HFFc6 (cell line): Measurements from ENCODE around the gene ACTR1A. TPM values are rescaled to one million over a fixed set of nuclear protein-coding genes. Genes with fewer than 3 reads are reported as not detected.
A peak's percentile ranks its signal among the peaks of the same experiment; 100 is the strongest.

Source experiments
- DNase-seq: peaks from one replicate; pipeline ENCODE4 v3.0.0-alpha.2; 2018
- H3K27ac Mint-ChIP-seq: 2 replicates; pipeline ENCODE4 v1.8.0; 2020; ENCODE audit warnings: mild to moderate bottlenecking, mixed read lengths
- H3K27me3 Mint-ChIP-seq: 2 replicates; pipeline ENCODE4 v1.8.0; 2021; ENCODE audit warnings: mild to moderate bottlenecking, moderate library complexity, mixed read lengths; ENCODE audit not compliant: insufficient read depth
- H3K36me3 Mint-ChIP-seq: 2 replicates; pipeline ENCODE4 v1.8.0; 2021; ENCODE audit warnings: low read depth, mixed read lengths
- H3K4me1 Mint-ChIP-seq: 2 replicates; pipeline ENCODE4 v1.8.0; 2020; ENCODE audit warnings: low read depth, mixed read lengths
- H3K4me3 Mint-ChIP-seq: 2 replicates; pipeline ENCODE4 v1.8.0; 2020; ENCODE audit warnings: mild to moderate bottlenecking, moderate library complexity, mixed read lengths
- H3K9me3 Mint-ChIP-seq: 2 replicates; pipeline ENCODE4 v1.8.0; 2020; ENCODE audit warnings: mild to moderate bottlenecking, mixed read lengths
- CTCF ChIP-seq: fragments of 200-600 bp; sonication (generic); IDR thresholded peaks from 2 replicates; pipeline ENCODE4 v1.5.0; 2021; ENCODE audit warnings: antibody characterized with exemption, mild to moderate bottlenecking
- total RNA-seq, 6 experiments: library from RNA; stranded (reverse); fragmentation: NEBNext Ultra II Directional; extraction: Animal tissue kit (Norgen Biotek cat#: 25700); gene quantifications; 2 replicates in 1 of 6; 3 replicates in 5 of 6; pipeline ENCODE4 v1.2.3, GENCODE V29; 2021

The ACTR1A gene
- total RNA-seq, 6 experiments from 2014 or later = 125 to 175 (median 152) TPM

GRCh38 chr10:102449321-102450123 lies 53.0 kb downstream of the ACTR1A start:
- Mint-ChIP-seq H3K27me3 (peaks cover 3% of the 10 kb centered on the region), H3K4me3 (peak overlapping the region; percentile 90)

DNA sequence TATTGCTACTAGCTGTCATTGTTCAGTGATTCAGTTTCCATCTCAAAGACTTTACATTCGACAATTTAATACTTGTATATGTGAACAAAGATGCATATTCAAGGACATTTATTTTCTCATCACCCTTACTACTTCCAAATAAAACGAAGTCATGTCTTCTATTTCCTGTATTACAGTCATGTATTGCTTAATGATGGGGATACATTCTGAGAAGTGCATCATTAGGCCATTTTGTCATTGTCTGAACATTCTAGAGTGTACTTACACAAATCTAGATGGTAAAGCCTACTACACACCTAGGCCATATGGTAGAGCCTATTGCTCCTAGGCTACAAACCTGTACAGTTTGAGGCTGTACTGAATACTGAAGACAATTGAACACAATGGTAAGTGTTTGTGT lies 57.7 kb downstream of the ACTR1A start:
- H3K36me3 Mint-ChIP-seq = no peaks in the 10 kb centered on the region
- no peak for DNase-seq
- peaks cover 8% of the 10 kb centered on the region for H3K27me3 Mint-ChIP-seq
- peaks cover 8% of the 10 kb centered on the region for H3K4me1 Mint-ChIP-seq
- no peak for TF ChIP-seq CTCF
- H3K27ac Mint-ChIP-seq = no peak overlapping the region
- H3K4me3 Mint-ChIP-seq = no peak overlapping the region
- H3K9me3 Mint-ChIP-seq = no peaks in the 10 kb centered on the region

More at GRCh38 chr10:102449321-102450123, 53.0 kb downstream of the ACTR1A start:
- Mint-ChIP-seq H3K4me1 (peaks cover 39% of the 10 kb centered on the region), H3K9me3 (no peaks in the 10 kb centered on the region), H3K27ac (peak overlapping the region; percentile 59), H3K36me3 (peaks cover 5% of the 10 kb centered on the region; the same call in 1 of the 2 replicates)
- TF ChIP-seq CTCF = no peak
- DNase-seq = peak; percentile 24

GRCh38 chr10:102438374-102438773 lies 64.1 kb downstream of the ACTR1A start:
- DNase-seq = no peak
- no peak for TF ChIP-seq CTCF
- Mint-ChIP-seq H3K27me3 (peaks cover 10% of the 10 kb centered on the region), H3K4me3 (no peak overlapping the region), H3K36me3 (no peaks in the 10 kb centered on the region), H3K4me1 (peaks cover 24% of the 10 kb centered on the region), H3K9me3 (no peaks in the 10 kb centered on the region), H3K27ac (no peak overlapping the region)

- H3K27me3 Mint-ChIP-seq = peaks cover 6% of the 10 kb centered on the region
- no peak for TF ChIP-seq CTCF
- H3K4me1 Mint-ChIP-seq = peaks cover 24% of the 10 kb centered on the region
- H3K27ac Mint-ChIP-seq = no peak overlapping the region
- H3K36me3 Mint-ChIP-seq = no peaks in the 10 kb centered on the region
- no peak overlapping the region for H3K4me3 Mint-ChIP-seq
- DNase-seq = no peak
- H3K9me3 Mint-ChIP-seq = no peaks in the 10 kb centered on the region
Measured at GRCh38 chr10:102437515-102437914, 65.0 kb downstream of the ACTR1A start.

GRCh38 chr10:102436312-102436711 lies 66.2 kb downstream of the ACTR1A start:
- no peaks in the 10 kb centered on the region for H3K9me3 Mint-ChIP-seq
- peaks cover 2% of the 10 kb centered on the region; the same call in 1 of the 2 replicates for H3K27me3 Mint-ChIP-seq
- H3K27ac Mint-ChIP-seq = no peak overlapping the region
- peaks cover 30% of the 10 kb centered on the region for H3K4me1 Mint-ChIP-seq
- H3K4me3 Mint-ChIP-seq = peak overlapping the region; percentile 67; the same call in 1 of the 2 replicates
- H3K36me3 Mint-ChIP-seq = no peaks in the 10 kb centered on the region
- TF ChIP-seq CTCF = no peak
- DNase-seq = no peak
